GM18507 (cell line): ENCODE measurements around the gene PLPPR4.
"Not testable (repeated sequence)": the region's sequence is repeated elsewhere in the genome, so short reads cannot be mapped to it uniquely, and the experiment has no call there.

Experiments
- DNase-seq: peaks from one replicate; pipeline ENCODE4 v3.0.0; 2011; ENCODE audit warnings: low read depth; ENCODE audit not compliant: insufficient read length; ENCODE audit errors: extremely low spot score
- FAIRE-seq: peaks from 2 replicates; lab custom pipeline; 2011; peaks lifted over from hg19 to GRCh38; lab: Jason Lieb, UNC

The PLPPR4 gene

DNA sequence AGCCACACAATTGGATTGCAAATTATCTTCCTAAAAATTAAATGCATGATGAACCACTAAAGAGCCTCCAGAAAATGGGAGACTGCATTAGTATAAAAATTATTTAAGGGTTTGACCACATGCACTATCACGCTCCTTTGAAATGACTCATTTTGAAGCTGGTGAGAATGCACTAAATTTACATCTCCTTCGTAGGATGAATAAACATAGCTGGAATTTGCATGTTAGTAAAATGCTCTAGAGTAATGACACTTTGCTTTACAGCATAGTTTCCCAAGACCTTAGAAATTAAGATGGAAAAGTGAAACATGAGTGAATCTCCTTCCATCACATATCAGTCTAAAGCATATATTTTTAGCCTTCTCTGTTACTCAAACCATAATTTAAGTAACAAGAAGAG lies 2.4 kb downstream of the PLPPR4 start:
- FAIRE-seq, result no peak
- DNase-seq, result no peak

DNA sequence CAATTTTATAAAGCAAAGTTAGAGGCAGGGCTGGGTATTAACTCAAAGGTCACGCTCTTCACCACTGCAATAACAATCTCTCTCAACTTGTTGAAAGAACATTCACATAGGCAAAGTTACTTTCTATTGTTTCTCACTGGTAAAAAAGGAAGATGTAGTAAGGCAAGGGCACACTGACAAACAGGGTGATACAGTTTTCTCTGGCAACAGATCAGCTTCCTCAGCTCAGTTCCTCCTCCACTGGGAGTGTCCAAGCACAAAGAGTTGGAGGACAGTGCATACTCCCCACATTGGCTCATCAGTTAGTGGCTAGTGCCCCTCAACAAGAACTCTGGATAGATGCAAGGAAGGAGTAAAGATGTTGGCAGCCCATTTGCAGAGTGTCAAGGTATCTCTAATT lies 3.7 kb downstream of the PLPPR4 start:
- FAIRE-seq (no peak), DNase-seq (no peak)

DNA sequence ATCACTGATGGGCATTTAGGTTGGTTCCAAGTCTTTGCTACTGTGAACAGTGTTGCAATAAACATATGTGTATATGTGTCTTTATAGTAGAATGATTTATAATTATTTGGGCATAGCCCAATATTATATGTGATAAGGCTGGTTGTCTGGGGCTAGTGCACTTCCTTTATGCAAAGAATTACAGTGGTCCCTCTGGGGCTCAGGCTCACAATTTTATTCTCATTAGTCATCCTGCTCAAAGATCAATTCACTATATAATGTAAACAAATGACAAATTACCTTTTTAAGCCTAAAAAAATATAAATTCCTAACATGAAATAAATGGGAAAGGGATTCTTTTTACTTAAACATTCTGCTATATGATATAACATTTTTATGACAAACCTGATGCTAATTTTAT lies 5.0 kb downstream of the PLPPR4 start:
- FAIRE-seq (no peak), DNase-seq (no peak)

DNA sequence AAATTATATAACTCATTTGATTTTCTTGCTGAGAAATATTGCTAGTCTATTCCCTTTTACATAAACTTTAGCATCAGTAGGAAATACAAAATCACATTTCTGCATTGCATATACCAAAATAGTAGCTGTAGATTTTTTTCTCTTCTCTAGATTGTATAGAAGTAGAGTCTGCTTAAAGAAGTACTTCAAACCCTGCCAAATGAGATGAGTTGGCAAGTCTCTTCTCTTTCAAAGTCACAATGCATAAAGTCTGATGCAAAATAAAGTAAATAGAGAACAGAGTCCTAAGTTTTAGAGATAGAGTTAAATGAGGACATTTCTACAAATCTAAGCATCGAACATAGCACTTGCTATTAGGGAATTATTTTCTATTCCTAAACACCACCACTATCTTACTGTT lies 6.4 kb downstream of the PLPPR4 start:
- DNase-seq (no peak), FAIRE-seq (no peak)

DNA sequence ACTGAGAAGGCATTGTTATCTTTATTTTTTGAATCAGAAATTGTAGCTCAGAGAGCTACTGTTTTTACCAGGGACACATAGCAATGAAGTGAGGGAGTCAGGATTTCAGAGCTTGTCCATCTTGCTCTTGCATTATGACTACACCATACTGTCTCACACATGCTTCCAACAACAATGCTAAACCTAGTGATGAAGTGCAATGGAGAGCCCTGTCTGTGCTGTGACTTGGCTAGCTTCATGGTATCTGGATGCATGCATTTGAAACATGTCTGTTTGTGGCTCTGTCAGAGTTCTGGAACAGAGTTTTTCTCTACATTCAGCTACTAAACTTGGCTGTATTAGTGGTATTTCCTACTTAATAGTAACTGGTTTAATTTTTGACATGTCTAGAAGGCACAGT lies 7.0 kb downstream of the PLPPR4 start:
- DNase-seq (no peak), FAIRE-seq (no peak)

DNA sequence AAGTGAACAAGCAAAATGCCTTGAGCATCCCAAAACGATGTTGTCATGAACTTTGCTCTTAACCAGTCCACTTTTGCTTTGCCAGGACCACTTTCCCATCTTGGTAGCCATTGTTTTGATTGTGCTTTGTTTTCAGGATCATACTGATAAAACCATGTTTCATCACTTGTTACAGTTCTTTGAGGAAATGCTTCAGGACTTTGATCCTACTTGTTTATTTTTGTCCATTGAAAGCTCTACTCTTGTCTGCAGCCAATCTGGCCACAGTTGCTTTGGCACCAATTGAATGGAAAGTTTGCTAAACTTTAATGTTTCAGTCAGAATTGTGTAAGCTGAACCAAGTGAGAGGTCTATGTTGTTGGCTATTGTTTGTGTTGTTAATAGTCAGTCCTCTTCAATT lies 12.8 kb downstream of the PLPPR4 start:
- FAIRE-seq, result no peak
- DNase-seq, result no peak

DNA sequence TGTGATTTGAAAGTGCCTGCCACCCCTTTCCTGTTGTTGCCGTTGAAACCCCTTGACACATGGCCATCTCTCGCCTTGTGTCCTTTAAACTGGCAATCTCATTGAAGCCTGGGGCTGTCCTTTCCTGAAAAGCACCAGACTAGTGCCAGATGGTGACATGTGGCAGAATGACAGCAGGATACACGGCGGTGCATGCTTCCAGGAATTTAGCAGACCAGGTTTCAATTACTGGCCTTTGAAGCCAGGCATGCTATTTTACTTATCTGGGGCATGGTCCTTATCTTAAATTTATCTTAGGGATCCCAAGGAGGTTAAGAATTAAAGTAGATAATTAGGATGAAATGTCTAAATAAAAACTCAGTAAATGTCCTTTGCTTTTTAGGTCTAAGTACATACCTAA lies 15.2 kb downstream of the PLPPR4 start:
- DNase-seq (no peak), FAIRE-seq (no peak)

DNA sequence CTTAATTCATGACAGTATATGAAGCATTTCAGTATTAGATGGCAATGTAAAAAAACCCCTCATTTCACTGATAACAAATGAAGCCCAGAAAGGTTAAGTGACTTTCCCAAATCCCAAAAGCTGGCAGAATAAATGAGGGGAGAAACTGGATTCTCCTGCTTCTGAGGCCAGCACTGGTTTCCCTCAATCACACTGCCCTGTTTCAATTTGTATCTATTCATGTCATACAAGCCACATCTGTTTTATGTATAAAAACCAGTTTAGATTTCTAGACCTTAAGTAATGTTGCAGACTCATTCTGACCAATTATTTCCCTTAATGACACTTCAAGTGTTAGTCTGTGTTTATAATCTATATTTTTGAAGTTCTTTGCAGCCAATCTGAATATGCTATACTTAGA lies 16.8 kb downstream of the PLPPR4 start:
- DNase-seq (no peak), FAIRE-seq (no peak)

DNA sequence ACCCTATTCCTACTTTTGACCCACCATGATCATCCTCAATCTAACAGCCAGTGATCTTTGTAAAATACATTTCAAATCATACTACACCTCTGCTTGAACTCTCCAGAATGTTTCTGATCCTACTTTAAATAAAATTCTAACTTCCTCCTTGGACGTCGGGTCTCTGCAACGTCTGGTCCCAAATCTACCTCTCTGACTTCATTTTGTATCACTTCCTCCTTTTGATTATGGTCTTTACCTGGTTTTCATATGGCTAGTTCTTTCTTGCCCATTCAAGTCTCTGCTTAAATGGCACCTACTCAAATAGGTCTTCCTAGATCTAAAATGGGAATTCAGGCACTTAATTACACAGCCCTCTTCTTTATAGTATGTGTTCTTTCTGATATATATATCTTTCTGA lies 18.2 kb downstream of the PLPPR4 start:
- no peak for DNase-seq
- FAIRE-seq, result no peak

DNA sequence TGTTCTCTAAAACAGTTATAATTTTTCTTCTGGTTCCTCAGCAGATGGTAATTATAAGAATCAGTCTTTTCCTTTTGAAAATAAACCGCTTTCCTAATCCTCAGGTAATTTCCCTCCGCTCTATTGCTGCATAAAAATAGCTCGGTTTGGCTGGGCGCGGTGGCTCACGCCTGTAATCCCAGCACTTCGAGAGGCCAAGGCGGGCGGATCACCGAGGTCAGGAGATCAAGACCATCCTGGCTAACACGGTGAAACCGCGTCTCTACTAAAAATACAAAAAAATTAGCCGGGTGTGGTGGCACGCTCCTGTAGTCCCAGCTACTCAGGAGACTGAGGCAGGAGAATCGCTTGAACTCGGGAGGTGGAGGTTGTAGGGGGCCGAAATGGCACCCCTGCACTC lies 19.2 kb downstream of the PLPPR4 start:
- DNase-seq, FAIRE-seq: not testable (repeated sequence)

DNA sequence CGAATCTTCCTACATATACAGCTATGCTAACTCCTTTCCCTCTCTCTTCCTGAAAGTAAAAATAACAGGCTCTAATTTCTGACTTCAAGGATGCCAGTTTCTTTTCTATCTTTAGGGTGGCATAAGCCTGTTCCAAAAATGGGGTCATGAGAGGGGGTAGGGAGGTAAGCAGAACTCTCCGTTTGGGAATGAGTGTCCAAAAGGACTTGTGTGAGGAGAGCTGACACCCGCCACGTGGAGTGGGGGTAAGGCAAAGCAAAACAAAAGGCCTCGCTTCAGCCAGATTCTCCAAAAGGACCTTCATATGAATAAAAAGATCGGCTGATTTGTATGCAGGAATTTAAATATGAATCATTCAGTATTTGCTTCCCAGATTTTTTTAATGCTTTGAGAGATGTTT lies 28.6 kb downstream of the PLPPR4 start:
- no peak for FAIRE-seq
- DNase-seq, result no peak

DNA sequence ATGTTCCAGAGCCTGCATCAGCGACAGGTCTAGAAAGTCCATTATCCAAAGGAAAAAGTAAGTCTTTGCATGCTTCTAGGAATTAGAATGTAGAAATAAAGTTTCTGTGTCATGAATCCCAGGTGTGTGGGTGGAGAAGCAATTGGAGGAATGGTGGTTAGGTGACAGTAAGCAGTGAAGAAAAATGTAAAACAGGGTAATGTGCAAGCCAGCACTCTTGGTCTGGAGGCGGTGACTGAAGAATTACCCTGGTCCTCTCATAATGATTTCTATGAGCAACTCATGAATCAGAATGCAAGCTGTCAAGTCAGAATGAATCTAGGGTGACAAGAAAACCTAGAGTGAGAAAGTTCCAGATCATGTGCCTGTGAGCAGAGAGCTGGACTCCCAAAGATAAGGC lies 33.6 kb downstream of the PLPPR4 start:
- no peak for FAIRE-seq
- no peak for DNase-seq

DNA sequence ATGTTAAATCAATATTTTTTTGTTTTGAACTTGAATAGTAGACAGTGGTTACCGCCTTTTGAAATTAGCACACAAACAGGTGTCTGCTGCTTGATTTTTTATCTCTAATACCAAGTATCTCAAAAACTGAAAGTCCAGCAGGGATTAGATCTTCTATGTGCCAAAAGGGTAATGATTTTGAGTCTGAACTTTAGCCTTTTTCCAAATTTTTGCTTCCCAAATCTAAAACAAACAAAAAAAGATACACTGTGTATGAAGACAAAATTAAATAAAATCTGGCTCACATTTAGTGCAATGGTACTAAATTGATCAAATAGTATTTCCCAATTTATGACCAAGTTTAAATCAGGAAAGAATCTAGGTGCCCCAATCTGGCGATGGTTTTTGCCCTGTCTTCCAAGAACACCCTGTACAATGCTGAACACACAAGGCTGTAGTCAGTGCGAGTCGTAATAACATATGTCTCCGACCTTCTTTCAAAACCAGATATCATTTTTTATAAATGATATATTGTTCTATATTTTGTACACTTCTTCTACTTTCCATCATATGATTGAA lies 40.5 kb downstream of the PLPPR4 start:
- DNase-seq (no peak), FAIRE-seq (no peak)

DNA sequence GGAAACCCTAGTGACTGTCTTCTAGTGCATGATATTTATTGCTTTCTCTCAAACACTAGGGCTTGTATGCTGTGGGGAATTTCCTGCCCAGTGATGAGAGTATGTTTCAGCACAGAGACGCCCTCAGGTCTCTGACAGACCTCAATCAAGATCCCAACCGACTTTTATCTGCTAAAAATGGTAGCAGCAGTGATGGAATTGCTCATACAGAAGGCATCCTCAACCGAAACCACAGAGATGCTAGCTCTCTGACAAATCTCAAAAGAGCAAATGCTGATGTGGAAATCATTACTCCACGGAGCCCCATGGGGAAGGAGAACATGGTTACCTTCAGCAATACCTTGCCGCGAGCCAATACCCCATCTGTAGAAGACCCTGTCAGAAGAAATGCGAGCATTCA lies 41.3 kb downstream of the PLPPR4 start:
- DNase-seq, result no peak
- no peak for FAIRE-seq

DNA sequence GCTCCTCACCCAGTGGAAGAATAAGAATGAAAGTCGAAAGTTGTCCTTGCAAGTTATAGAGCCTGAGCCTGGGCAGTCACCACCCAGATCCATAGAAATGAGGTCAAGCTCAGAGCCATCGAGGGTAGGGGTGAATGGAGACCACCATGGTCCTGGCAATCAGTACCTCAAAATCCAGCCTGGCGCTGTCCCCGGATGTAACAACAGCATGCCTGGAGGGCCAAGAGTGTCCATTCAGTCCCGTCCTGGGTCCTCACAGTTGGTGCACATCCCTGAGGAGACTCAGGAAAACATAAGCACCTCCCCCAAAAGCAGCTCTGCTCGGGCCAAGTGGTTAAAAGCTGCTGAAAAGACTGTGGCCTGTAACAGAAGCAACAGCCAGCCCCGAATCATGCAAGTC lies 41.8 kb downstream of the PLPPR4 start:
- FAIRE-seq (no peak), DNase-seq (no peak)

DNA sequence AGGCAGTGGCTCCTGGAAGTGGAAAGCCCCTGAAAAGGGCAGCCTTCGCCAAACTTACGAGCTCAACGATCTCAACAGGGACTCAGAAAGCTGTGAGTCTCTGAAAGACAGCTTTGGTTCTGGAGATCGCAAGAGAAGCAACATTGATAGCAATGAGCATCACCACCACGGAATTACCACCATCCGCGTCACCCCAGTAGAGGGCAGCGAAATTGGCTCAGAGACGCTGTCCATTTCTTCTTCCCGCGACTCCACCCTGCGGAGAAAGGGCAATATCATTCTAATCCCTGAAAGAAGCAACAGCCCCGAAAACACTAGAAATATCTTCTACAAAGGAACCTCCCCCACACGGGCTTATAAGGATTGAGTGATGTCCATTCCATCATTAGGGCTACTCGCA lies 42.4 kb downstream of the PLPPR4 start:
- FAIRE-seq, result no peak
- DNase-seq, result no peak

DNA sequence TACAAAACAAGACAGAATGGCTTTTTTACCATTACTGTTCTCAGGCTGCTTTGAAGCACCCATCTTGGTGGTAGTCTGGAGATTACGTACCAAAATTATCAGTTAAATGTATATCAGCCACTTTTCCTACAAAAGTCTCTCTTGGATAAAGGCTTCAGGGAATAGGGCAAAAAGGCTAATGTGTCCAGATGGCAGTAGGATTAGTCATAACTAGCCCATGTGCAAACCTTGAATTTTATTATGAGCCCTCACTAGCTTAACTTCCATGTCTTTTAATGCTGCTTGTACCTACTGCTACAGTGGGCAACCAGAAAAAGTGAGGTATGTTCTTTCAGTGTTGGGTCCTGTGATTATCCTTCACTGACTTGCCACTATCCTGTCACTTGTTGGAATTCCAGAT lies 51.0 kb downstream of the PLPPR4 start:
- DNase-seq (no peak), FAIRE-seq (no peak)

DNA sequence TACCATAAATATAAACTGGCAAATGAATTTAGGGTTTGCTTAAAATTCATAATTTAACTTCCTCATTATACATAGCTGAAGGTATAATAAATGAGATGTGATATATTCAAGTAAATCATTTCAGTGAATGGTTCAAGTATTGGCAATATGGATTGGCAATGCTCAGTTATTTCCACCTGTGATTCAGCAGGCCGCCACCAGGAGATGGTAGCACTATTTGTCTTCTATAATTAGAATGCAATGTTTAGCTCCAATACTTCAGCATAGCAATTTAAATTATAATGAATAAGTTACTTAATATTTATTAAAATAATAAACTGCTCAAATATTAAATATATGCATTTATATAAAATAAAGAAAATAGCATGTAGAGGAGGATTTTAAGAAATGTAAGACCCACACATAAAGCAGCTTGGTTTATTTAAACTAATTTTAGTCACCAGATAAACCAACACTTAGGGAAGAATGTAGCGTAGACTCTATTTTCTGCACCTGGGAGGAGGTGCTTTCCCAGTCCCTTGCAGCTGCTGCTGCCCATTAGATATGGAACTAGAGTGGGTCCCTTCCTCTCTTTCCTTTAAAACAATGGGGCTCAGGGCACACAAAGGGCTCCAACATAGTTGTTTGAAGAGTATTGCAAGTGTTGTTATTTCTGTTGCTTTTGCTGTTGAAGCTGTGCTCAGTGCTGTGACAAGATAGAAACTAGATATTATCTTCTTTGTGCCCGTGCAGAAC lies 62.1 kb downstream of the PLPPR4 start:
- no peak for DNase-seq
- no peak for FAIRE-seq

DNA sequence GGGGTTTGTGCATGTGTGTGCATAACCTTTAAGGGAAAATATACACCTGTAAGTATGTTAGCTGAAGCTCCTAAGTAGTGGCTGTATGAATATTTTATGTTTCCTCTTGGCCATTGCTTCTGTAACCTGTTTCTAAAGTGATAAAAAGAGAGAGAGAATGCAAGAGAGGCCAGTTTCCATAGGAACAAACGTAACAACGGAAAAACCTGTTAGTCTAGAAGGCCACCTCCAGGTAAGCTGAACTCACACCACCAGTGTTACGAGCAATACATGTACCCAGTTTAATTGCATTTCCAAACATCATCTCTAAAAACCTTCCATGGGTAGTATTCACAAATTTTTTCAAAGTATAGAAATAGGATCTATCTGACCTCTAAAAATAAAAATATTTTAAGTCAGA lies 63.1 kb downstream of the PLPPR4 start:
- FAIRE-seq (no peak), DNase-seq (no peak)

DNA sequence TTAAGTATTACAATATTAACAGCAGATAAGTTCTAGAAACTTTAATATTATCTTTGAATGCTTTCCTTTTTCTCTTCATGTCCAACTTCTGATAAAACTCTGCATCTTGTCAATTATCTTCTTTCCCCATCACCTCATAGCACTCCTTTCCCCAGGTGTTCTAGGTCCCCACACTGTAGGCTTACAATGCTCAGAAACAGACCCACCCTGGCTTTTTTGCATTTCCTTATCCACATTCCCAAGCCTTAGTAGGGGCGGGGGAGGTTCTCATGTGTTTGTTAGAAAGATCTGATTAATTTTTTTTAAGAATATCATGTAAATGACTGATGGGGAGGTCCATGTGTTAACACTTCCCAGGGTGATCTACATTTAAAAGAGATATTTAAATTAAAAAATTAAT lies 63.9 kb downstream of the PLPPR4 start:
- DNase-seq, result no peak
- no peak for FAIRE-seq

DNA sequence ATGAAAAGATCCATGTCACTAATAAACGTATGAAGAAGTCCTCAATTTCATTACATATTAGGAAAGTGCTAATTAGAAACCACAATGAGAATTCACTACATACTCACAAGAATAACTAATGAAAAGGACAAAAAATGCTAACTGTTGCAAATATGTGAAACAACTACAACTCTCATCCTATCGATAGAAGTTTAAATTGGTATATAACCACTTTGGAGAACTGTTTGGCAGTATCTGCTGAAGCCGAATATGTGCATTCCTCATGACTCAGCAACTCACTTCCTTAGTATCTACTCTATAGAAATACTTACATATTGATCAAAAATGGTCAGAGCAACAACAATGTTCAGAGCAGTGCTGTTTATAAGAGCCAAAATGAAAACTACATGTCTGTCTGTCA lies 66.8 kb downstream of the PLPPR4 start:
- no peak for DNase-seq
- no peak for FAIRE-seq

DNA sequence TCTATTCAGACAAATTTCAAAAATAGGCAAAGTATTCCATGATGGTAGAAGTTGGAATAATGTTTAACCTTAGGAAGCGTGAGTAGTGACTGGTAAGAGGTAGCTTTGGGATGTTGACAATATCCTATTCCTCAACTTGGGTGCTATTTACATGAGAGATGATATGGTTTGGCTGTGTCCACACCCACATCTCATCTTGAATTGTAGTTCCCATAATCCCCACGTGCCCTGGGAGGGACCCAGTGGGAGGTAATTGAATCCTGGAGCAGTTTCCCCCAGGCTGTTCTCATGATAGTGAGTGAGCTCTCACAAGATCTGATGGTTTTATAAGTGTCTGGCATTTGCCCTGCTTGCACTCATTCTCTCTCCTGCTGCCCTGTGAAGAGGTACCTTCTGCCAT lies 67.3 kb downstream of the PLPPR4 start:
- FAIRE-seq, result no peak
- no peak for DNase-seq
